Ovary (tissue), 9 donors: ENCODE measurements around the gene LRRC63. TPM values are rescaled to one million over a fixed set of nuclear protein-coding genes. Genes with fewer than 3 reads are reported as not detected.
"Not testable (repeated sequence)": the region's sequence is repeated elsewhere in the genome, so short reads cannot be mapped to it uniquely, and the experiment has no call there.

Experiments used
- DNase-seq, 5 donors: peaks; one replicate each; pipeline ENCODE4 v3.0.0-alpha.2; 2019 to 2020
- H3K27ac ChIP-seq, 2 donors: fragments of 200-600 bp; one replicate each; pipeline versions ENCODE4 v1.5.1 to v1.8.0; 2019 to 2022
- H3K27me3 ChIP-seq: fragments of 200-600 bp; one replicate; pipeline ENCODE4 v1.8.0; 2022
- H3K36me3 ChIP-seq: fragments of 200-600 bp; sonication (generic); one replicate; pipeline ENCODE4 v1.5.1; 2019
- H3K4me1 ChIP-seq: one replicate; pipeline ENCODE4 v1.8.1; 2013; ENCODE audit warnings: mild to moderate bottlenecking, moderate library complexity; ENCODE audit not compliant: insufficient read depth
- H3K4me3 ChIP-seq: fragments of 200-600 bp; sonication (generic); one replicate; pipeline ENCODE4 v1.5.1; 2017
- H3K9me3 ChIP-seq, 2 donors: fragments of 200-600 bp in 1 of 2; sonication (generic) in 1 of 2; one replicate each; pipeline versions ENCODE4 v1.5.1 to v1.8.1; 2013 to 2019; ENCODE audit warnings: mild to moderate bottlenecking in 1 of 2, moderate library complexity in 1 of 2
- CTCF ChIP-seq, 3 donors: fragments of 450-650 bp in 2 of 3; fragments of 200-600 bp in 1 of 3; IDR thresholded peaks; one replicate each; pipeline versions ENCODE4 v1.5.1 to v1.8.0; 2016 to 2022; ENCODE audit warnings: antibody characterized with exemption in 3 of 3, mild to moderate bottlenecking in 1 of 3
- EP300 ChIP-seq: sonication (generic); formaldehyde crosslinking; IDR thresholded peaks from one replicate; pipeline ENCODE4 v1.6.1; 2017; ENCODE audit warnings: antibody characterized with exemption
- POLR2A ChIP-seq: fragments of 450-650 bp; IDR thresholded peaks from one replicate; pipeline ENCODE4 v1.6.1; 2017; ENCODE audit warnings: antibody characterized with exemption, mild to moderate bottlenecking, moderate library complexity
- WGBS, 3 donors: extraction: QIAGEN DNeasy Blood & Tissue Kit in 1 of 3; methylation state at CpG; one replicate each; pipeline versions ENCODE4 v1.1.5 to v1.1.7; 2013 to 2017; 5-methylcytosine and 5-hydroxymethylcytosine counted together
- intact Hi-C, 4 donors: fragments of 100-400 bp; cut with DNase I; formaldehyde crosslinking; loops; one replicate each; pipeline versions ENCODE4 v1.11.0 to v1.15.1; 2022 to 2023
- polyA plus RNA-seq, 2 donors: library from polyadenylated mRNA; stranded (reverse); fragments of 200-250 nt in 1 of 2; fragments of 350-450 nt in 1 of 2; fragmentation: Illumina TruSeq in 1 of 2; extraction: RNeasy Lipid Tissue Mini Kit (QIAGEN cat#74804) in 1 of 2; gene quantifications; one replicate each; pipeline ENCODE4 v1.2.3, GENCODE V29; 2013 to 2014
- total RNA-seq, 7 donors: library from RNA; depleted of rRNA in 2 of 7; stranded (reverse); fragments of >200 nt in 2 of 7; fragmentation: NEBNext Ultra II Directional in 3 of 7; extraction: Animal tissue kit (Norgen Biotek cat#: 25700) in 3 of 7; gene quantifications; one replicate each; pipeline versions ENCODE4 v1.1.0 to v1.2.4, GENCODE V29; 2016 to 2023
- donor health status: DM: no; HTN: no; CAD: no; lungs with moderate emphysema.
- donor health status: DM: no; HTN: no; CAD: no.
- donor health status: Bipolar disorder and iron deficiency.
- donor health status: DM: yes; HTN: yes; CAD: no.
- donor health status: DM: no; HTN: no; CAD: no.
- donor health status: DM: yes; HTN: yes; CAD: no.

The LRRC63 gene
- total and polyA plus RNA-seq, 9 donors, result 0.12 to 0.92 (median 0.22) TPM; not detected in 4

DNA sequence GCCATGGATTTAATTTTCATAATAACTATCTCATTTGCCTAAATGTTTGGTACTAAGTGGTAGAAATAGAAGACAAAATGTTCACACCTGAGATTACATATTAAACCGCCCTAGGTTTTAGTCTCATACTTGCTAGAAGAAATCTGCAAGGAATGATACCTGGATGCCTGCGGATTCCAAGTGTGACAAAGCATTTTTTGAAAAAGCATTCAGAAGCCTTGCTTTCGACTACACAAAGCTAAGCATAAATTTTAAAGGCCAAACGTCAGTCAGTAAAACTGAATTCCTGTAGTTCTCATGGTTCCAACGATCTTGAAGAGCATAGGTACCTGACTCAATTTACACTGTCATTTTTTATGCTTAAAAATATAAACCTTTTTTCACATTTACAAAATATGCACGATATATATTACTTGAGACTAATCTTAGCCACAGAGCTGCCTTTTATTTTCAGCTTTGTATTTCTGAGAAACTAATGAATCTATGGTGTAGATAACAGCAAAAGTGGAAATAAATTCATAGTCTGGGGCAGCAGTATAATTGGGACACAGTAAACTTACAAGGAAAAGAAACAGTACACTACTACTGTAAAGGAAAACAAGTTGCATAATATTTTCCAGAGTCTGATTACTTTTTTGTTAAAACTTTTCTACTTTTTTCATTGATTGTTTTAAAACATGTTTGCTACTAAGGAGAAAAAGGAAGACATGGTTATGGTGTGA is 1.2 kb upstream of the LRRC63 start:
- intact Hi-C loops, result no loop called here
- Histone ChIP-seq H3K9me3 (no peaks in the 10 kb centered on the region), H3K4me1 (no peaks in the 10 kb centered on the region), H3K36me3 (no peaks in the 10 kb centered on the region), H3K27me3 (no peaks in the 10 kb centered on the region), H3K4me3 (peak overlapping the region; percentile 36), H3K27ac (no peak overlapping the region)
- DNase-seq, result no peak
- TF ChIP-seq CTCF (IDR thresholded peaks at IDR 0.05) (no peak), POLR2A (no peak), EP300 (no peak)
- 74 to 80% (median 80%) methylated on average over 6 of the region's 6 CpGs for WGBS, 3 donors

- DNase-seq, result no peak
- 4 to 6% (median 5%) methylated on average over 9 of the region's 9 CpGs for WGBS, 3 donors
- Histone ChIP-seq H3K9me3 (no peaks in the 10 kb centered on the region), H3K4me1 (no peaks in the 10 kb centered on the region), H3K27ac (no peak overlapping the region), H3K4me3 (peak overlapping the region; percentile 36), H3K36me3 (no peaks in the 10 kb centered on the region), H3K27me3 (no peaks in the 10 kb centered on the region)
- no peak for TF ChIP-seq CTCF (IDR thresholded peaks at IDR 0.05)
- no peak for TF ChIP-seq EP300
- TF ChIP-seq POLR2A, result no peak
- intact Hi-C loops, result no loop called here
Observed at GRCh38 chr13:46211116-46211482, 629 bp upstream of the LRRC63 start.

GRCh38 chr13:46213242-46213641 is 1.5 kb downstream of the LRRC63 start:
- WGBS, 3 donors, result 87 to 96% (median 91%) methylated on average over 3 of the region's 3 CpGs
- Histone ChIP-seq H3K4me3 (no peak overlapping the region), H3K27ac (no peak overlapping the region), H3K4me1 (no peaks in the 10 kb centered on the region), H3K27me3 (no peaks in the 10 kb centered on the region), H3K9me3 (no peaks in the 10 kb centered on the region), H3K36me3 (no peaks in the 10 kb centered on the region)
- TF ChIP-seq CTCF (IDR thresholded peaks at IDR 0.05) (no peak), POLR2A (no peak), EP300 (no peak)
- intact Hi-C loops, result no loop called here
- DNase-seq, result no peak

DNA sequence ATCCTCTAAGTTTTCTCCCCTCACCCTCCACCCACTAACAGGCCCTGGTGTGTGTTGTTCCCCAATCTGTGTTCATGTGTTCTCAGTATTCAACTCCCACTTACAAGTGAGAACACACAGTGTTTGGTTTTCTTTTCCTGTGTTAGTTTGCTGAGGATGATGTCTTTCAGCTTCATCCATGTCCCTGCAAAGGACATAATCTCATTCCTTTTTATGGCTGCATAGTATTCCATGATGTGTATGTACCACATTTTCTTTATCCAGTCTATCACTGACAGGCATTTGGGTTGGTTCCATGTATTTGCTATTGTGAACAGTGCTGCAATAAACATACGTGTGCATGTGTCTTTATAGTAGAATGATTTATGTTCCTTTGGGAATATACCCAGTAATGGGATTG is 3.0 kb downstream of the LRRC63 start:
- H3K27me3 ChIP-seq, H3K27ac ChIP-seq, H3K36me3 ChIP-seq, intact Hi-C loops, H3K4me3 ChIP-seq, DNase-seq, H3K4me1 ChIP-seq, H3K9me3 ChIP-seq: not testable (repeated sequence)
- 70 to 85% (median 78%) methylated on average over 1 of the region's 1 CpG for WGBS, 3 donors

DNA sequence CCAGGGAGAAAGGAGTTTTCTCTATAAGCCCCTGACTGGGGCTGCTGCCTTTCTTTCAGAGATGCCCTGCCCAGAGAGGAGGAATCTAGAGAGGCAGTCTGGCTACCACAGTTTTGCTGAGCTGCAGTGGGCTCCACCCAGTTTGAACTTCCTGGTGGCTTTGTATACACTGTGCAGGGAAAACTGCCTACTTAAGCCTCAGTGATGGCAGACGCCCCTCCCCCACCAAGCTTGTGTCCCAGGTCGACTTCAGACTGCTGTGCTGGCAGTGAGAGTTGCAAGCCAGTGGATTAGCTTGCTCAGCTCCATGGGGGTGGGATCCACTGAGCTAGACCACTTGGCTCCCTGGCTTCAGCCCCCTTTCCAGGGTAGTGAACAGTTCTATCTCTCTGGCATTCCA is 8.5 kb downstream of the LRRC63 start:
- intact Hi-C loops, result not testable (repeated sequence)

More for the DNA sequence above, 8.5 kb downstream of the LRRC63 start:
- WGBS, 3 donors, result 4 to 10% (median 9%) methylated on average over 2 of the region's 2 CpGs
- H3K9me3 ChIP-seq, DNase-seq, H3K36me3 ChIP-seq, H3K4me1 ChIP-seq, H3K27me3 ChIP-seq, H3K4me3 ChIP-seq, H3K27ac ChIP-seq: not testable (repeated sequence)
